Neural cell (in vitro differentiated cells): Measurements from ENCODE around the gene EMC10. TPM values are rescaled to one million over a fixed set of nuclear protein-coding genes. Genes with fewer than 3 reads are reported as not detected.

Source experiments
- H2AFZ ChIP-seq: fragments of 200-600, 300-800 bp; sonication (generic), shearing (Covaris generic); 2 replicates; pipeline ENCODE4 v1.6.0; 2014; ENCODE audit warnings: low read depth, mild to moderate bottlenecking, antibody characterized with exemption, low read length, moderate library complexity
- H3F3A ChIP-seq: fragments of 200-600 bp; shearing (Covaris generic); 2 replicates; pipeline ENCODE4 v1.6.1; 2016; ENCODE audit warnings: mild to moderate bottlenecking, moderate library complexity, mixed read lengths, antibody characterized with exemption, low read length; ENCODE audit not compliant: insufficient read depth, poor library complexity, severe bottlenecking
- H3K27ac ChIP-seq: fragments of 200-600, 300-800 bp; sonication (generic), shearing (Covaris generic); 2 replicates; pipeline ENCODE4 v1.5.1; 2014; ENCODE audit warnings: mild to moderate bottlenecking, low read length, moderate library complexity
- H3K27me3 ChIP-seq: fragments of 300-800, 200-600 bp; sonication (generic), shearing (Covaris generic); 2 replicates; pipeline ENCODE4 v1.6.0; 2014; ENCODE audit warnings: mild to moderate bottlenecking, low read depth, low read length, moderate library complexity; ENCODE audit not compliant: insufficient read depth
- H3K36me3 ChIP-seq: fragments of 300-800, 200-600 bp; sonication (generic), shearing (Covaris generic); 2 replicates; pipeline ENCODE4 v1.5.1; 2014; ENCODE audit warnings: mild to moderate bottlenecking, antibody characterized with exemption, low read length, moderate library complexity; ENCODE audit not compliant: insufficient read depth
- H3K4me2 ChIP-seq: fragments of 300-800, 200-600 bp; sonication (generic), shearing (Covaris generic); 2 replicates; pipeline ENCODE4 v1.6.0; 2014; ENCODE audit warnings: mild to moderate bottlenecking, low read length
- H3K4me3 ChIP-seq: fragments of 300-800, 200-600 bp; sonication (generic), shearing (Covaris generic); 2 replicates; pipeline ENCODE4 v1.5.1; 2014; ENCODE audit warnings: mild to moderate bottlenecking, low read length, moderate library complexity
- H3K79me2 ChIP-seq: fragments of 200-600 bp; shearing (Covaris generic); replicated peaks from 2 replicates; pipeline ENCODE4 v1.6.0; 2014; ENCODE audit warnings: mild to moderate bottlenecking, low read length, moderate library complexity; ENCODE audit not compliant: insufficient read depth
- H3K9ac ChIP-seq: fragments of 300-800, 200-600 bp; sonication (generic), shearing (Covaris generic); 2 replicates; pipeline ENCODE4 v1.6.1; 2016; ENCODE audit warnings: mild to moderate bottlenecking, low read length, mixed read lengths
- H3K9me2 ChIP-seq: fragments of 200-600 bp; shearing (Covaris generic); 2 replicates; pipeline ENCODE4 v1.6.1; 2016; ENCODE audit warnings: mild to moderate bottlenecking, low read length, mixed read lengths; ENCODE audit not compliant: insufficient read depth
- H3K9me3 ChIP-seq: fragments of 200-600, 300-800 bp; sonication (generic), shearing (Covaris generic); 2 replicates; pipeline ENCODE4 v1.6.1; 2016; ENCODE audit warnings: mild to moderate bottlenecking, mixed run types, low read length, moderate library complexity, mixed read lengths
- H4K20me1 ChIP-seq: fragments of 200-600 bp; shearing (Covaris generic); 2 replicates; pipeline ENCODE4 v1.6.1; 2016; ENCODE audit warnings: mild to moderate bottlenecking, mixed run types; ENCODE audit not compliant: insufficient read depth
- CTCF ChIP-seq: fragments of 450-650 bp; IDR thresholded peaks from 2 replicates; pipeline ENCODE4 v1.5.1; 2014; ENCODE audit warnings: antibody characterized with exemption, mild to moderate bottlenecking, moderate library complexity; ENCODE audit not compliant: poor library complexity, severe bottlenecking
- EP300 ChIP-seq: fragments of 450-650 bp; conservative IDR thresholded peaks from 2 replicates; pipeline ENCODE4 v1.6.1; 2014; ENCODE audit warnings: antibody characterized with exemption, mild to moderate bottlenecking, moderate library complexity; ENCODE audit not compliant: poor library complexity, severe bottlenecking
- EZH2 ChIP-seq: fragments of 200-600, 300-800 bp; shearing (Covaris generic), sonication (generic); IDR thresholded peaks from 2 replicates; pipeline ENCODE4 v1.6.1; 2014; ENCODE audit warnings: antibody characterized with exemption, low read length, borderline replicate concordance, mild to moderate bottlenecking; ENCODE audit not compliant: insufficient read depth, poor library complexity, severe bottlenecking
- MXI1 ChIP-seq: fragments of 450-650 bp; conservative IDR thresholded peaks from 2 replicates; pipeline ENCODE4 v1.6.1; 2014; ENCODE audit warnings: antibody characterized with exemption, mild to moderate bottlenecking; ENCODE audit not compliant: poor library complexity, severe bottlenecking
- POLR2AphosphoS5 ChIP-seq: IDR thresholded peaks from 2 replicates; pipeline ENCODE4 v1.6.1; 2012
- RAD21 ChIP-seq: fragments of 450-650 bp; conservative IDR thresholded peaks from 2 replicates; pipeline ENCODE4 v1.6.1; 2014; ENCODE audit warnings: antibody characterized with exemption, mild to moderate bottlenecking, moderate library complexity
- REST ChIP-seq: IDR thresholded peaks from 2 replicates; pipeline ENCODE4 v1.6.1; 2012; ENCODE audit warnings: borderline replicate concordance
- SMC3 ChIP-seq: fragments of 450-650 bp; conservative IDR thresholded peaks from 2 replicates; pipeline ENCODE4 v1.6.1; 2014; ENCODE audit warnings: antibody characterized with exemption, mild to moderate bottlenecking, moderate library complexity; ENCODE audit not compliant: poor library complexity
- TAF1 ChIP-seq: IDR thresholded peaks from 2 replicates; pipeline ENCODE4 v1.6.1; 2012; ENCODE audit warnings: low read depth
- polyA plus RNA-seq: library from polyadenylated mRNA; depleted of rRNA; stranded (reverse); fragments of >200 nt; gene quantifications from 2 replicates; pipeline ENCODE4 v1.2.3, GENCODE V29; 2014

EMC10 gene
- polyA plus RNA-seq, 1 donor from 2014 or later: 233 TPM

- no peak overlapping the region for H3K9ac ChIP-seq
- TF ChIP-seq MXI1 (no peak), SMC3 (no peak), TAF1 (no peak), EP300 (no peak), CTCF (no peak), REST (no peak), EZH2 (no peak), RAD21 (no peak), POLR2AphosphoS5 (no peak)
- H2AFZ ChIP-seq: no peak overlapping the region
- H3K4me2 ChIP-seq: no peak overlapping the region
- H3F3A ChIP-seq: no peaks in the 10 kb centered on the region
- H3K79me2 ChIP-seq: no peaks in the 10 kb centered on the region
- no peaks in the 10 kb centered on the region for H4K20me1 ChIP-seq
- no peak overlapping the region for H3K4me3 ChIP-seq
- no peak overlapping the region for H3K27ac ChIP-seq
- H3K27me3 ChIP-seq: no peaks in the 10 kb centered on the region
- no peaks in the 10 kb centered on the region for H3K9me2 ChIP-seq
- H3K36me3 ChIP-seq: no peaks in the 10 kb centered on the region
- H3K9me3 ChIP-seq: no peaks in the 10 kb centered on the region
Measured at GRCh38 chr19:50460161-50460765, 16.0 kb upstream of the EMC10 start.

- Histone ChIP-seq H2AFZ (no peak overlapping the region), H3K9ac (no peak overlapping the region), H3K4me3 (no peak overlapping the region), H4K20me1 (no peaks in the 10 kb centered on the region), H3K9me2 (no peaks in the 10 kb centered on the region), H3K27ac (no peak overlapping the region), H3K27me3 (no peaks in the 10 kb centered on the region), H3F3A (no peaks in the 10 kb centered on the region), H3K4me2 (no peak overlapping the region), H3K79me2 (no peaks in the 10 kb centered on the region), H3K9me3 (no peaks in the 10 kb centered on the region), H3K36me3 (no peaks in the 10 kb centered on the region)
- TF ChIP-seq EP300: no peak
- no peak for TF ChIP-seq MXI1
- TF ChIP-seq POLR2AphosphoS5: no peak
- TF ChIP-seq TAF1: no peak
- peak; percentile 66 for TF ChIP-seq CTCF
- no peak for TF ChIP-seq EZH2
- peak; percentile 57 for TF ChIP-seq SMC3
- peak; percentile 51 for TF ChIP-seq RAD21
- no peak for TF ChIP-seq REST
Measured at GRCh38 chr19:50461066-50461875, 15.0 kb upstream of the EMC10 start.
